Testis (tissue), 2 donors: ENCODE measurements around the gene EXOC4.

Source experiments
- CTCF ChIP-seq, 3 experiments: fragments of 450-650 bp in 2 of 3; fragments of 200-600 bp in 1 of 3; sonication (generic) in 1 of 3; IDR thresholded peaks; one replicate each; pipeline ENCODE4 v1.5.1; 2016 to 2019; ENCODE audit warnings: antibody characterized with exemption in 3 of 3, mild to moderate bottlenecking in 2 of 3, moderate library complexity in 1 of 3
- POLR2A ChIP-seq: fragments of 450-650 bp; IDR thresholded peaks from one replicate; pipeline ENCODE4 v1.6.1; 2017; ENCODE audit warnings: antibody characterized with exemption, mild to moderate bottlenecking, moderate library complexity

- TF ChIP-seq CTCF (IDR thresholded peaks at IDR 0.05) (no peak), POLR2A (no peak)
These were observed 40.7 kb downstream of the EXOC4 start for GRCh38 chr7:133293384-133294160.
